HEK293 (cell line): Measurements from ENCODE around the gene IFT43.

Experiments
- ATF2 ChIP-seq: fragments of 450-650 bp; formaldehyde crosslinking; IDR thresholded peaks from 2 replicates; pipeline ENCODE4 v1.5.1; 2016; ENCODE audit warnings: missing biosample characterization, missing genetic modification characterization, low read depth
- CTCF ChIP-seq: fragments of 450-650 bp; formaldehyde crosslinking; IDR thresholded peaks from 2 replicates; pipeline ENCODE4 v1.5.1; 2016; ENCODE audit warnings: missing biosample characterization, missing genetic modification characterization
- TCF7L2 ChIP-seq: IDR thresholded peaks from 2 replicates; pipeline ENCODE4 v1.6.1; 2011; ENCODE audit warnings: low read depth, mild to moderate bottlenecking, inconsistent platforms, low read length, moderate library complexity, borderline replicate concordance
- ZBTB48 ChIP-seq: fragments of 450-650 bp; formaldehyde crosslinking; IDR thresholded peaks from 2 replicates; pipeline ENCODE4 v1.5.1; 2016; ENCODE audit warnings: missing biosample characterization, missing genetic modification characterization
- ZNF112 ChIP-seq: fragments of 450-650 bp; formaldehyde crosslinking; IDR thresholded peaks from 2 replicates; pipeline ENCODE4 v1.5.0; 2017; ENCODE audit warnings: missing biosample characterization, missing genetic modification characterization
- ZNF549 ChIP-seq: fragments of 450-650 bp; IDR thresholded peaks from 2 replicates; pipeline ENCODE4 v1.5.1; 2018; ENCODE audit warnings: missing biosample characterization, missing genetic modification characterization, mild to moderate bottlenecking, inconsistent platforms, moderate library complexity
- ZNF580 ChIP-seq: fragments of 450-650 bp; formaldehyde crosslinking; IDR thresholded peaks from 2 replicates; pipeline ENCODE4 v1.5.1; 2016; ENCODE audit warnings: missing biosample characterization, missing genetic modification characterization

GRCh38 chr14:76089575-76089974, 104.0 kb downstream of the IFT43 start:
- no peak for TF ChIP-seq ZNF112 (tag by site-specific recombination)
- TF ChIP-seq ZNF580, result no peak
- no peak for TF ChIP-seq TCF7L2
- TF ChIP-seq ZBTB48, result no peak
- no peak for TF ChIP-seq CTCF (tag by site-specific recombination)
- TF ChIP-seq ZNF549, result no peak
- TF ChIP-seq ATF2 (tag by site-specific recombination), result no peak
